A673 (cell line): ENCODE results near the gene KRT82. TPM values are rescaled to one million over a fixed set of nuclear protein-coding genes. Genes with fewer than 3 reads are reported as not detected.

Experiments
- BruUV-seq: library from RNA; stranded (reverse); fragments of 400-500 nt; replicated peaks from 2 replicates; lab custom pipeline; 2021; lab: Mats Ljungman, UMichigan
- CTCF ChIA-PET: fragments of 300-600 bp; sonication (Branson Sonifier 250); formaldehyde crosslinking; loops from one replicate; lab custom pipeline; 2022; ENCODE audit warnings: antibody characterized with exemption; lab: Charles Lee
- POLR2A ChIA-PET: fragments of 300-600 bp; sonication (Branson Sonifier 250); formaldehyde crosslinking; loops from one replicate; lab custom pipeline; 2022; ENCODE audit warnings: antibody characterized with exemption; ENCODE audit not compliant: low non-redundant PET; lab: Charles Lee
- DNase-seq: peaks from one replicate; pipeline ENCODE4 v3.0.0-alpha.2; 2015; ENCODE audit warnings: low spot score
- H3K27ac ChIP-seq: fragments of 200-600 bp; sonication (generic); 2 replicates; pipeline ENCODE4 v1.5.1; 2016; ENCODE audit warnings: mixed run types, low read depth, mild to moderate bottlenecking, mixed read lengths, antibody characterized with exemption, low read length; ENCODE audit not compliant: poor library complexity, severe bottlenecking
- H3K27me3 ChIP-seq: fragments of 200-600 bp; sonication (generic); replicated peaks from 2 replicates; pipeline ENCODE4 v1.6.1; 2017; ENCODE audit warnings: mixed run types, low read depth, mild to moderate bottlenecking, mixed read lengths, antibody characterized with exemption, low read length; ENCODE audit not compliant: insufficient read depth, poor library complexity
- H3K36me3 ChIP-seq: fragments of 200-600 bp; sonication (generic); 2 replicates; pipeline ENCODE4 v1.6.1; 2016; ENCODE audit warnings: mixed run types, mild to moderate bottlenecking, mixed read lengths, antibody characterized with exemption, low read length; ENCODE audit not compliant: insufficient read depth, poor library complexity, severe bottlenecking
- H3K4me1 ChIP-seq: fragments of 200-600 bp; sonication (generic); 2 replicates; pipeline ENCODE4 v1.6.1; 2017; ENCODE audit warnings: mixed run types, mild to moderate bottlenecking, mixed read lengths, antibody characterized with exemption, low read length; ENCODE audit not compliant: insufficient read depth, poor library complexity, severe bottlenecking
- H3K4me3 ChIP-seq: fragments of 200-600 bp; sonication (generic); 2 replicates; pipeline ENCODE4 v1.5.1; 2016; ENCODE audit warnings: low read depth, mixed run types, mild to moderate bottlenecking, mixed read lengths, low read length; ENCODE audit not compliant: poor library complexity, severe bottlenecking
- H3K9me3 ChIP-seq: fragments of 200-600 bp; sonication (generic); 2 replicates; pipeline ENCODE4 v1.6.1; 2016; ENCODE audit warnings: mixed run types, low read depth, mild to moderate bottlenecking, mixed read lengths, antibody characterized with exemption, low read length; ENCODE audit not compliant: poor library complexity, severe bottlenecking
- CTCF ChIP-seq: fragments of 300-800, 200-600 bp; sonication (generic); conservative IDR thresholded peaks from 2 replicates; pipeline ENCODE4 v1.5.1; 2017; ENCODE audit warnings: low read depth, mild to moderate bottlenecking, antibody characterized with exemption, low read length, moderate library complexity, mixed read lengths
- EZH2 ChIP-seq: fragments of 200-600 bp; sonication (generic); IDR thresholded peaks from 2 replicates; pipeline ENCODE4 v1.6.1; 2017; ENCODE audit warnings: borderline replicate concordance, low read depth, mild to moderate bottlenecking, mixed read lengths, antibody characterized with exemption, low read length; ENCODE audit not compliant: poor library complexity, severe bottlenecking
- intact Hi-C: fragments of 100-400 bp; cut with micrococcal nuclease; formaldehyde crosslinking; loops from one replicate; pipeline ENCODE4 v1.10.0; 2022; ENCODE audit not compliant: unreplicated experiment
- total RNA-seq: library from RNA; stranded (reverse); gene quantifications from 2 replicates; pipeline ENCODE4 v1.2.3, GENCODE V29; 2021

Gene KRT82
- total RNA-seq, 1 experiment from 2014 or later = not detected

- BruUV-seq = no TSS peak
- POLR2A ChIA-PET = no interaction called here
- H3K36me3 ChIP-seq = no peaks in the 10 kb centered on the region
- TF ChIP-seq CTCF (no peak), EZH2 (no peak)
- no peak overlapping the region for H3K4me3 ChIP-seq
- intact Hi-C loops = no loop called here
- H3K9me3 ChIP-seq = no peaks in the 10 kb centered on the region
- no peak overlapping the region for H3K27ac ChIP-seq
- CTCF ChIA-PET = no interaction called here
- H3K27me3 ChIP-seq = peaks cover 11% of the 10 kb centered on the region
- no peaks in the 10 kb centered on the region for H3K4me1 ChIP-seq
- no peak for DNase-seq
Measured at GRCh38 chr12:52389313-52390207, 16.6 kb downstream of the KRT82 start.

- no peak for DNase-seq
- intact Hi-C loops = no loop called here
- BruUV-seq = no TSS peak
- ChIA-PET CTCF (no interaction called here), POLR2A (no interaction called here)
- Histone ChIP-seq H3K9me3 (no peaks in the 10 kb centered on the region), H3K27ac (no peak overlapping the region), H3K4me3 (no peak overlapping the region), H3K36me3 (no peaks in the 10 kb centered on the region), H3K4me1 (no peaks in the 10 kb centered on the region), H3K27me3 (peaks cover 11% of the 10 kb centered on the region)
- TF ChIP-seq CTCF (no peak), EZH2 (no peak)
Measured at GRCh38 chr12:52387859-52388258, 18.3 kb downstream of the KRT82 start.

GRCh38 chr12:52385226-52385702, 20.9 kb downstream of the KRT82 start, which contains the start of gene KRT84:
TSS of gene KRT84 (minus strand) at chr12:52385652. CDS start at chr12:52385585, 67 bp downstream.
- ChIA-PET CTCF (no interaction called here), POLR2A (no interaction called here)
- Histone ChIP-seq H3K4me1 (no peaks in the 10 kb centered on the region), H3K27me3 (peaks cover 11% of the 10 kb centered on the region), H3K9me3 (no peaks in the 10 kb centered on the region), H3K36me3 (no peaks in the 10 kb centered on the region), H3K4me3 (no peak within 1 kb of the TSS), H3K27ac (no peak within 1 kb of the TSS)
- no peak for DNase-seq
- no TSS peak for BruUV-seq
- TF ChIP-seq EZH2 = no peak
- intact Hi-C loops = no loop called here
